Stimulated activated CD4-positive, alpha-beta T cell treated with anti-CD3 and anti-CD28 coated beads, Interleukin-4, amount 100 ng/mL, for 1 hour (primary cell): ENCODE measurements around the gene TIPARP.

Experiments used
- DNase-seq: peaks from one replicate; pipeline ENCODE4 v3.0.0-alpha.2; 2020

Gene TIPARP

GRCh38 chr3:156674046-156674910, at the start of gene TIPARP:
TSS of gene TIPARP (plus strand) at chr3:156674590. CDS start at chr3:156677698, 3,108 bp downstream.
- peak; percentile 99 for DNase-seq

- DNase-seq: no peak
These were observed 48.3 kb upstream of the TIPARP start for GRCh38 chr3:156626104-156626503.

GRCh38 chr3:156627946-156628569, 46.3 kb upstream of the TIPARP start:
- DNase-seq: no peak

- no peak for DNase-seq
These were observed 45.4 kb upstream of the TIPARP start for GRCh38 chr3:156628836-156629618.

GRCh38 chr3:156630081-156630772, 44.2 kb upstream of the TIPARP start:
- DNase-seq: no peak

GRCh38 chr3:156630773-156631093, 43.7 kb upstream of the TIPARP start:
- no peak for DNase-seq

GRCh38 chr3:156631323-156631722, 43.1 kb upstream of the TIPARP start:
- DNase-seq: no peak

- no peak for DNase-seq
These were observed 41.8 kb upstream of the TIPARP start for GRCh38 chr3:156632601-156633000.

GRCh38 chr3:156633335-156633734, 41.1 kb upstream of the TIPARP start:
- DNase-seq: no peak

- DNase-seq: no peak
These were observed 39.4 kb upstream of the TIPARP start for GRCh38 chr3:156635034-156635433.

GRCh38 chr3:156635973-156636372, 38.4 kb upstream of the TIPARP start:
- no peak for DNase-seq

GRCh38 chr3:156637480-156638022, 36.8 kb upstream of the TIPARP start:
- no peak for DNase-seq

GRCh38 chr3:156638271-156638670, 36.1 kb upstream of the TIPARP start:
- no peak for DNase-seq

- DNase-seq: no peak
These were observed 34.9 kb upstream of the TIPARP start for GRCh38 chr3:156639414-156640023.

GRCh38 chr3:156641618-156641975, 32.8 kb upstream of the TIPARP start:
- DNase-seq: no peak

GRCh38 chr3:156642750-156643728, 31.4 kb upstream of the TIPARP start:
- DNase-seq: no peak

GRCh38 chr3:156643729-156644389, 30.5 kb upstream of the TIPARP start:
- no peak for DNase-seq

- DNase-seq: no peak
These were observed 29.4 kb upstream of the TIPARP start for GRCh38 chr3:156644958-156645357.

GRCh38 chr3:156646958-156647357, 27.4 kb upstream of the TIPARP start:
- DNase-seq: no peak

GRCh38 chr3:156648086-156648485, 26.3 kb upstream of the TIPARP start:
- DNase-seq: no peak

GRCh38 chr3:156649681-156650080, 24.7 kb upstream of the TIPARP start:
- DNase-seq: no peak
